PC-3 (cell line): ENCODE data around the gene NFAT5. TPM values are rescaled to one million over a fixed set of nuclear protein-coding genes. Genes with fewer than 3 reads are reported as not detected.
A peak's percentile ranks its signal among the peaks of the same experiment; 100 is the strongest.

ENCODE experiments used
- ATAC-seq: fragments of 200-7000 bp; cut with Tn5 transposase; 2 replicates; pipeline ENCODE4 v1.9.1; 2020; ENCODE audit warnings: mild to moderate bottlenecking, moderate library complexity
- BruUV-seq: library from RNA; stranded (reverse); fragments of 400-500 nt; replicated peaks from 2 replicates; lab custom pipeline; 2021; lab: Mats Ljungman, UMichigan
- CTCF ChIA-PET: fragments of 300-600 bp; sonication (Branson Sonifier 250); formaldehyde crosslinking; loops from one replicate; lab custom pipeline; 2022; ENCODE audit warnings: antibody characterized with exemption; lab: Charles Lee
- POLR2A ChIA-PET: fragments of 300-600 bp; sonication (Branson Sonifier 250); formaldehyde crosslinking; loops from one replicate; lab custom pipeline; 2022; ENCODE audit warnings: antibody characterized with exemption; ENCODE audit not compliant: unreplicated experiment; lab: Charles Lee
- DNase-seq: peaks from one replicate; pipeline ENCODE4 v3.0.0-alpha.2; 2015
- H2AFZ ChIP-seq: fragments of 300-600 bp; sonication (generic); 2 replicates; pipeline ENCODE4 v1.6.0; 2016; ENCODE audit warnings: antibody characterized with exemption, low read length
- H3F3A ChIP-seq: fragments of 300-600 bp; sonication (generic); one replicate; pipeline ENCODE4 v1.6.0; 2017; ENCODE audit warnings: antibody characterized with exemption, low read length, control low read depth, mild to moderate bottlenecking; ENCODE audit not compliant: unreplicated experiment
- H3K27ac ChIP-seq: fragments of 300-600 bp; sonication (generic); 2 replicates; pipeline ENCODE4 v1.5.1; 2016; ENCODE audit warnings: mild to moderate bottlenecking, low read length
- H3K27me3 ChIP-seq: fragments of 300-600 bp; sonication (generic); 2 replicates; pipeline ENCODE4 v1.6.1; 2016; ENCODE audit warnings: low read length, mixed read lengths
- H3K36me3 ChIP-seq: fragments of 300-600 bp; sonication (generic); 2 replicates; pipeline ENCODE4 v1.6.1; 2016; ENCODE audit warnings: low read depth, mixed run types, low read length, mixed read lengths
- H3K4me1 ChIP-seq: fragments of 300-600 bp; sonication (generic); 2 replicates; pipeline ENCODE4 v1.5.1; 2016; ENCODE audit warnings: low read length; ENCODE audit not compliant: insufficient read depth
- H3K4me2 ChIP-seq: fragments of 300-600 bp; sonication (generic); 2 replicates; pipeline ENCODE4 v1.6.0; 2016; ENCODE audit warnings: low read length
- H3K4me3 ChIP-seq: fragments of 300-600 bp; sonication (generic); 2 replicates; pipeline ENCODE4 v1.5.1; 2016; ENCODE audit warnings: mild to moderate bottlenecking, low read length, mixed read lengths
- H3K79me2 ChIP-seq: fragments of 300-600 bp; sonication (generic); 2 replicates; pipeline ENCODE4 v1.6.1; 2017; ENCODE audit warnings: low read length, mixed read lengths
- H3K9ac ChIP-seq: fragments of 300-600 bp; sonication (generic); 2 replicates; pipeline ENCODE4 v1.6.0; 2016; ENCODE audit warnings: mild to moderate bottlenecking, low read length
- H3K9me2 ChIP-seq: fragments of 300-600 bp; sonication (generic); replicated peaks from 2 replicates; pipeline ENCODE4 v1.6.1; 2016; ENCODE audit warnings: mixed run types, low read length, mixed read lengths
- H3K9me3 ChIP-seq: fragments of 300-600 bp; sonication (generic); 2 replicates; pipeline ENCODE4 v1.6.1; 2016; ENCODE audit warnings: low read length, mixed read lengths
- H4K20me1 ChIP-seq: fragments of 300-600 bp; sonication (generic); 2 replicates; pipeline ENCODE4 v1.6.1; 2016; ENCODE audit warnings: low read length, mixed read lengths
- EZH2 ChIP-seq: fragments of 300-600 bp; sonication (generic); IDR thresholded peaks from one replicate; pipeline ENCODE4 v1.6.1; 2017; ENCODE audit warnings: antibody characterized with exemption, mild to moderate bottlenecking, low read length; ENCODE audit not compliant: unreplicated experiment
- EZH2phosphoT487 ChIP-seq: fragments of 300-600 bp; sonication (generic); IDR thresholded peaks from 2 replicates; pipeline ENCODE4 v1.6.1; 2018; ENCODE audit warnings: mild to moderate bottlenecking, antibody characterized with exemption, low read length, borderline replicate concordance
- intact Hi-C: fragments of 100-400 bp; cut with micrococcal nuclease; formaldehyde crosslinking; loops from 2 replicates; pipeline ENCODE4 v1.9.0; 2023
- total RNA-seq: library from RNA; depleted of rRNA; stranded (reverse); fragments of >200 nt; gene quantifications from 2 replicates; pipeline ENCODE4 v1.2.3, GENCODE V29; 2014
- TF ChIP-seq, protein P1 (sequence below): fragments of 300-600 bp; sonication (generic); conservative IDR thresholded peaks from 2 replicates; pipeline ENCODE4 v1.5.1; 2017; ENCODE audit warnings: antibody characterized with exemption, low read depth, mild to moderate bottlenecking, low read length

Gene NFAT5
- total RNA-seq, 1 experiment from 2014 or later, result 11.4 TPM

DNA sequence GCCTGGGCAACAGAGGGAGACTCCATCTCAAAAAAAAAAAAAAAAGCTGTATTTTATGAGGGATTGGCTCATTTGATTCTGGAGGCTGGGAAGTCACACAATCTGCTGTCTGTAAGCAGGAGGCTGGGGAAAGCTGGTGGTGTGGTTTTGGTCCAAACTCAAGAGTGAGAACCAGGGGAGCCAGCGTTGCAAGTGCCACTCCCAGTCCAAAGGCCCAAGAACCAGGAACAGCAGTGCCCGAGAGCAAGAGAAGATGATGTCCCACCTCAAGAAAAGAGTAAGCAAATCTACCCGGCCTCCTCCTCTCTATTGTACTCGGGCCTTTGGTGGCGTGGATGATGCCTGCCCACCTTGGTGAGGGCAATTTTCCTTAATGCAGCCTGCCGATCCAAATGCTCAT is 166.3 kb downstream of the NFAT5 start:
- no TSS peak for BruUV-seq

DNA sequence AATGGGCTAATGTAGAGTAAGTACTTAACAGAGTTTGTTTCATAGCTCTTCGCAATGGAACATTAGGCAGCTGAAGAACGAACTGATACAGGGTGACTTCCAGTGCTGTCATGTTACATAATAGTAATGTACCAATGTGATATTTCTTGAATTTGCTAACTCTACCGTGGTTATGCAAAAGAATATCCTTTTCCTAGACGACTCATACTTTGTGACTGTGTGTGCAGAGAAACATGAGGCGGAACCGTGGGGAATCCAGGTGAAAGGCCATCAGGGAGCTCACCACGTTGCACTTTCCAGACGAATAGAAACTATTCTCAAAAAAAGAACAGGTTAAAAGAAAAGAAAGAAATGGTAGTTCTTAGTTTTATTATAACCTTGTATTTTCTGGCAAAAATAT is 175.8 kb downstream of the NFAT5 start:
- no peak overlapping the region for H2AFZ ChIP-seq
- ChIA-PET POLR2A (no interaction called here), CTCF (interaction anchor here (0.6 kb wide), 1 partner anchor 12 kb away, joined by 3 read pairs; no protein-coding TSS in a partner anchor)
- ATAC-seq (peak; percentile 31; the same call in 1 of the 2 replicates), DNase-seq (peak; percentile 29)
- H3K4me1 ChIP-seq, result peaks cover 6% of the 10 kb centered on the region; the same call in 1 of the 2 replicates
- TF ChIP-seq EZH2 (no peak), EZH2phosphoT487 (no peak)
- TF ChIP-seq, protein P1, sequence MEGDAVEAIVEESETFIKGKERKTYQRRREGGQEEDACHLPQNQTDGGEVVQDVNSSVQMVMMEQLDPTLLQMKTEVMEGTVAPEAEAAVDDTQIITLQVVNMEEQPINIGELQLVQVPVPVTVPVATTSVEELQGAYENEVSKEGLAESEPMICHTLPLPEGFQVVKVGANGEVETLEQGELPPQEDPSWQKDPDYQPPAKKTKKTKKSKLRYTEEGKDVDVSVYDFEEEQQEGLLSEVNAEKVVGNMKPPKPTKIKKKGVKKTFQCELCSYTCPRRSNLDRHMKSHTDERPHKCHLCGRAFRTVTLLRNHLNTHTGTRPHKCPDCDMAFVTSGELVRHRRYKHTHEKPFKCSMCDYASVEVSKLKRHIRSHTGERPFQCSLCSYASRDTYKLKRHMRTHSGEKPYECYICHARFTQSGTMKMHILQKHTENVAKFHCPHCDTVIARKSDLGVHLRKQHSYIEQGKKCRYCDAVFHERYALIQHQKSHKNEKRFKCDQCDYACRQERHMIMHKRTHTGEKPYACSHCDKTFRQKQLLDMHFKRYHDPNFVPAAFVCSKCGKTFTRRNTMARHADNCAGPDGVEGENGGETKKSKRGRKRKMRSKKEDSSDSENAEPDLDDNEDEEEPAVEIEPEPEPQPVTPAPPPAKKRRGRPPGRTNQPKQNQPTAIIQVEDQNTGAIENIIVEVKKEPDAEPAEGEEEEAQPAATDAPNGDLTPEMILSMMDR, result no peak
- H3K9ac ChIP-seq, result no peak overlapping the region
- H4K20me1 ChIP-seq, result 0 out of 2 replicates have a peak, but pooled peaks cover 3% of the 10 kb centered on the region
- intact Hi-C loops, result no loop called here
- no peaks in the 10 kb centered on the region for H3K9me3 ChIP-seq
- peak overlapping the region; percentile 46 for H3K27ac ChIP-seq
- peaks cover 41% of the 10 kb centered on the region for H3K36me3 ChIP-seq
- H3K9me2 ChIP-seq, result no peaks in the 10 kb centered on the region
- peak overlapping the region; percentile 15; the same call in 1 of the 2 replicates for H3K4me2 ChIP-seq
- BruUV-seq, result no TSS peak
- 0 out of 2 replicates have a peak, but pooled peaks cover 12% of the 10 kb centered on the region for H3K79me2 ChIP-seq
- H3K4me3 ChIP-seq, result no peak overlapping the region
- H3K27me3 ChIP-seq, result no peaks in the 10 kb centered on the region
- no peaks in the 10 kb centered on the region for H3F3A ChIP-seq

More for the DNA sequence above, 166.3 kb downstream of the NFAT5 start:
- H3K9me3 ChIP-seq, result no peaks in the 10 kb centered on the region
- H4K20me1 ChIP-seq, result no peaks in the 10 kb centered on the region
- H3K9me2 ChIP-seq, result no peaks in the 10 kb centered on the region
- no peak overlapping the region for H3K27ac ChIP-seq
- POLR2A ChIA-PET, result no interaction called here
- H3K79me2 ChIP-seq, result peaks cover 20% of the 10 kb centered on the region
- ATAC-seq, result no peak
- no peak overlapping the region for H3K4me2 ChIP-seq
- peaks cover 15% of the 10 kb centered on the region; the same call in 1 of the 2 replicates for H3K4me1 ChIP-seq
- H3K9ac ChIP-seq, result no peak overlapping the region
- H3K4me3 ChIP-seq, result no peak overlapping the region
- intact Hi-C loops, result no loop called here
- H3K27me3 ChIP-seq, result no peaks in the 10 kb centered on the region
- DNase-seq, result no peak
- no peaks in the 10 kb centered on the region for H3F3A ChIP-seq
- H3K36me3 ChIP-seq, result no peaks in the 10 kb centered on the region
- CTCF ChIA-PET, result no interaction called here
- no peak overlapping the region for H2AFZ ChIP-seq
- TF ChIP-seq EZH2phosphoT487 (no peak), EZH2 (no peak)
- TF ChIP-seq, protein P1, result no peak
